Endodermal cell (in vitro differentiated cells): ENCODE measurements around the gene UMOD. TPM values are rescaled to one million over a fixed set of nuclear protein-coding genes. Genes with fewer than 3 reads are reported as not detected.
"Not testable (repeated sequence)": the region's sequence is repeated elsewhere in the genome, so short reads cannot be mapped to it uniquely, and the experiment has no call there.

Source experiments
- DNase-seq: peaks from one replicate; pipeline ENCODE4 v3.0.0-alpha.2; 2017
- H3K27ac ChIP-seq: 2 replicates; pipeline ENCODE4 v1.5.1; 2013; ENCODE audit warnings: mild to moderate bottlenecking, low read depth, low read length, moderate library complexity
- H3K27me3 ChIP-seq: 2 replicates; pipeline ENCODE4 v1.6.1; 2013; ENCODE audit warnings: mild to moderate bottlenecking, low read length, moderate library complexity; ENCODE audit not compliant: insufficient read depth, control insufficient read depth, poor library complexity, severe bottlenecking
- H3K36me3 ChIP-seq: 2 replicates; pipeline ENCODE4 v1.7.0; 2013; ENCODE audit warnings: mild to moderate bottlenecking, low read length, moderate library complexity; ENCODE audit not compliant: control insufficient read depth, insufficient read depth
- H3K4me1 ChIP-seq: one replicate; pipeline ENCODE4 v1.7.0; 2013; ENCODE audit warnings: low read length; ENCODE audit not compliant: control insufficient read depth, insufficient read depth
- H3K4me3 ChIP-seq: 2 replicates; pipeline ENCODE4 v1.5.1; 2013; ENCODE audit warnings: mild to moderate bottlenecking, low read length, moderate library complexity
- H3K9ac ChIP-seq: 2 replicates; pipeline ENCODE4 v1.6.1; 2013; ENCODE audit warnings: mild to moderate bottlenecking, low read length, moderate library complexity; ENCODE audit not compliant: poor library complexity, severe bottlenecking; ENCODE audit errors: extremely low read depth
- H3K9me3 ChIP-seq: 2 replicates; pipeline ENCODE4 v1.6.1; 2013; ENCODE audit warnings: mild to moderate bottlenecking, low read length, moderate library complexity; ENCODE audit not compliant: control insufficient read depth
- H3K27ac Mint-ChIP-seq: 2 replicates; pipeline ENCODE4 v1.8.0; 2020; ENCODE audit warnings: mixed read lengths
- H3K27me3 Mint-ChIP-seq: 2 replicates; pipeline ENCODE4 v1.8.0; 2021; ENCODE audit warnings: mild to moderate bottlenecking, mixed read lengths; ENCODE audit not compliant: insufficient read depth
- H3K36me3 Mint-ChIP-seq: 2 replicates; pipeline ENCODE4 v1.8.0; 2020; ENCODE audit warnings: low read depth, mixed read lengths
- H3K4me1 Mint-ChIP-seq: 2 replicates; pipeline ENCODE4 v1.8.0; 2020; ENCODE audit warnings: mixed read lengths
- H3K4me3 Mint-ChIP-seq: 2 replicates; pipeline ENCODE4 v1.8.0; 2020; ENCODE audit warnings: mild to moderate bottlenecking, moderate library complexity, mixed read lengths
- H3K9me3 Mint-ChIP-seq: 2 replicates; pipeline ENCODE4 v1.8.0; 2020; ENCODE audit warnings: mild to moderate bottlenecking, mixed read lengths
- WGBS, 2 experiments: methylation state at CpG; one replicate each; pipeline versions ENCODE4 v1.1.5 to v1.1.7; 2013; ENCODE audit warnings: missing lambda C conversion rate in 2 of 2, mixed read lengths in 1 of 2; ENCODE audit not compliant: insufficient coverage in 1 of 2, insufficient read length in 1 of 2; 5-methylcytosine and 5-hydroxymethylcytosine counted together
- total RNA-seq, 2 donors: library from RNA; stranded (reverse); fragmentation: NEBNext Ultra II Directional in 1 of 2; extraction: Animal tissue kit (Norgen Biotek cat#: 25700) in 1 of 2; gene quantifications; 2 replicates in 1 of 2; 3 replicates in 1 of 2; pipeline ENCODE4 v1.2.1, GENCODE V29; 2021
- TF ChIP-seq, protein P1 (sequence below): fragments of 200-600 bp; sonication (generic); conservative IDR thresholded peaks from 2 replicates; pipeline ENCODE4 v1.5.0; 2021; ENCODE audit warnings: antibody characterized with exemption, mild to moderate bottlenecking

Gene UMOD
- total RNA-seq, 2 donors from 2014 or later: not detected

DNA sequence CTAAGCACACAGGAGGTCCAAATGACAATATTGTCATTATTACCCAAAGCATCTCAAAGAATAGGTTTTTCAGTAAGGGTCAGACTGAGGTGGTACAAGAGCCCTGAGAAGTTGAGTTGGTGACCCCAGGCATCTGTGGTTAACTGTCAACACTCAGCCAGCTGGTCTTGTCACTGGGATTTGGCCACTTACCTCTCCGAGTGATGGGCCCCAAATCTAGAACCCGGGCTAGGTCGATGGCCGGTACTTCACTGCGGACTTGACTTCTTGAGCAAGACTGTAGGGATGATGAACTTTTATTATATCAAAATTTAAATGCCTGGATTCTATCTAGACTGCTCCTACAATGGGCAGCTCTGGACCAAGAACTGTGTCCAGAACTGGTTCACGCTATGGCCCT, 36.8 kb downstream of the UMOD start:
- no peak overlapping the region for H3K27ac Mint-ChIP-seq
- DNase-seq: no peak
- no peaks in the 10 kb centered on the region for H3K36me3 Mint-ChIP-seq
- no peaks in the 10 kb centered on the region for H3K27me3 ChIP-seq
- 92 to 100% methylated on average over 1 to 6 of the region's 6 CpGs for WGBS, 2 experiments
- no peak overlapping the region for H3K27ac ChIP-seq
- no peaks in the 10 kb centered on the region for H3K4me1 Mint-ChIP-seq
- no peak overlapping the region for H3K4me3 Mint-ChIP-seq
- H3K9me3 ChIP-seq: no peaks in the 10 kb centered on the region
- no peak overlapping the region for H3K4me3 ChIP-seq
- no peaks in the 10 kb centered on the region for H3K36me3 ChIP-seq
- TF ChIP-seq, protein P1, sequence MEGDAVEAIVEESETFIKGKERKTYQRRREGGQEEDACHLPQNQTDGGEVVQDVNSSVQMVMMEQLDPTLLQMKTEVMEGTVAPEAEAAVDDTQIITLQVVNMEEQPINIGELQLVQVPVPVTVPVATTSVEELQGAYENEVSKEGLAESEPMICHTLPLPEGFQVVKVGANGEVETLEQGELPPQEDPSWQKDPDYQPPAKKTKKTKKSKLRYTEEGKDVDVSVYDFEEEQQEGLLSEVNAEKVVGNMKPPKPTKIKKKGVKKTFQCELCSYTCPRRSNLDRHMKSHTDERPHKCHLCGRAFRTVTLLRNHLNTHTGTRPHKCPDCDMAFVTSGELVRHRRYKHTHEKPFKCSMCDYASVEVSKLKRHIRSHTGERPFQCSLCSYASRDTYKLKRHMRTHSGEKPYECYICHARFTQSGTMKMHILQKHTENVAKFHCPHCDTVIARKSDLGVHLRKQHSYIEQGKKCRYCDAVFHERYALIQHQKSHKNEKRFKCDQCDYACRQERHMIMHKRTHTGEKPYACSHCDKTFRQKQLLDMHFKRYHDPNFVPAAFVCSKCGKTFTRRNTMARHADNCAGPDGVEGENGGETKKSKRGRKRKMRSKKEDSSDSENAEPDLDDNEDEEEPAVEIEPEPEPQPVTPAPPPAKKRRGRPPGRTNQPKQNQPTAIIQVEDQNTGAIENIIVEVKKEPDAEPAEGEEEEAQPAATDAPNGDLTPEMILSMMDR: no peak
- no peak overlapping the region for H3K9ac ChIP-seq
- no peaks in the 10 kb centered on the region for H3K9me3 Mint-ChIP-seq
- H3K27me3 Mint-ChIP-seq: peaks cover 15% of the 10 kb centered on the region
- no peaks in the 10 kb centered on the region for H3K4me1 ChIP-seq

DNA sequence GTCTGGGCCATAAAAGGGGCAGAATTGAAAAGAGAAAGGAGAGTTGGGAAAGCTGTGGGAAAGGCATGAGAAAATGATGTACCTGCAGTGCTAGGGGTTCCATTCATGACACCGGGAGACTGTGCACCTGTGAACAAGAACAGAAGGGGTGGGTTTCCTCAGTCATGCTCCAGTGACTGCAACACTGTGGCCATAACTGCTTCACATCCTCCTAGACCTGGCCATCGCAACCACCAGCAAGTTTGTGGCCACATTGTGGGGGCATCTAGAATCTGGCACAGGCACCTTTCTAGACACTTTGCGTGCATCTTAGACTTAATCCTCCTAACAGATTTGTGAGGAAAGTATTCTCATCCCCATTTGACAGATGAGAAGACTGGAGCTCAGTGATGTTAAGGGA, 37.9 kb downstream of the UMOD start:
- Mint-ChIP-seq H3K36me3 (no peaks in the 10 kb centered on the region), H3K9me3 (no peaks in the 10 kb centered on the region), H3K27me3 (peaks cover 10% of the 10 kb centered on the region), H3K4me1 (no peaks in the 10 kb centered on the region), H3K27ac (no peak overlapping the region), H3K4me3 (no peak overlapping the region)
- TF ChIP-seq, protein P1: no peak
- DNase-seq: no peak
- WGBS, 2 experiments: 89 to 96% methylated on average over 3 of the region's 3 CpGs
- no peaks in the 10 kb centered on the region for H3K9me3 ChIP-seq
- no peaks in the 10 kb centered on the region for H3K27me3 ChIP-seq
- no peaks in the 10 kb centered on the region for H3K36me3 ChIP-seq
- no peak overlapping the region for H3K4me3 ChIP-seq
- H3K4me1 ChIP-seq: no peaks in the 10 kb centered on the region
- no peak overlapping the region for H3K27ac ChIP-seq
- no peak overlapping the region for H3K9ac ChIP-seq

DNA sequence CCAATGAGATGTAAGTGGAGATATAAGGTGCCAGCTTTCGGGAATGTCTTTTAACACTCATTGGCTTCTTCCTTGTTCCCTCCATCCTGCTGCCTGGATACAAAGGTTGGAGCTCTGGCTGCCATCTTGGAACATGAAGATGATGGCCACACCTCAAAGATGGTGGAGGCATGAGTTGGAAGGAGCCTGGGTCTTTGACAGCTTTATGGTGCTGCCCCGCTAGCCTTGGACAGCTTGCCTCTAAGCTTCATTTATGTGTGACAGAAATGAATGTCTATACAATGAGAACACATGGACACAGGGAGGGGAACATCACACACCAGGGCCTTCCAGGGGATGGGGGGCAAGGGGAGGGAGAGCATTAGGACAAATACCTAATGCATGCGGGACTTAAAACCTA, 38.8 kb downstream of the UMOD start:
- H3K36me3 Mint-ChIP-seq: no peaks in the 10 kb centered on the region
- TF ChIP-seq, protein P1: no peak
- H3K9me3 ChIP-seq: no peaks in the 10 kb centered on the region
- no peak overlapping the region for H3K4me3 ChIP-seq
- H3K27me3 ChIP-seq: no peaks in the 10 kb centered on the region
- no peaks in the 10 kb centered on the region for H3K4me1 Mint-ChIP-seq
- H3K4me1 ChIP-seq: no peaks in the 10 kb centered on the region
- no peak for DNase-seq
- H3K4me3 Mint-ChIP-seq: no peak overlapping the region
- H3K9ac ChIP-seq: no peak overlapping the region
- H3K27ac Mint-ChIP-seq: no peak overlapping the region
- H3K27ac ChIP-seq: no peak overlapping the region
- peaks cover 6% of the 10 kb centered on the region for H3K27me3 Mint-ChIP-seq
- no peaks in the 10 kb centered on the region for H3K36me3 ChIP-seq
- no peaks in the 10 kb centered on the region for H3K9me3 Mint-ChIP-seq
- 89 to 100% methylated on average over 1 to 2 of the region's 3 CpGs for WGBS, 2 experiments

DNA sequence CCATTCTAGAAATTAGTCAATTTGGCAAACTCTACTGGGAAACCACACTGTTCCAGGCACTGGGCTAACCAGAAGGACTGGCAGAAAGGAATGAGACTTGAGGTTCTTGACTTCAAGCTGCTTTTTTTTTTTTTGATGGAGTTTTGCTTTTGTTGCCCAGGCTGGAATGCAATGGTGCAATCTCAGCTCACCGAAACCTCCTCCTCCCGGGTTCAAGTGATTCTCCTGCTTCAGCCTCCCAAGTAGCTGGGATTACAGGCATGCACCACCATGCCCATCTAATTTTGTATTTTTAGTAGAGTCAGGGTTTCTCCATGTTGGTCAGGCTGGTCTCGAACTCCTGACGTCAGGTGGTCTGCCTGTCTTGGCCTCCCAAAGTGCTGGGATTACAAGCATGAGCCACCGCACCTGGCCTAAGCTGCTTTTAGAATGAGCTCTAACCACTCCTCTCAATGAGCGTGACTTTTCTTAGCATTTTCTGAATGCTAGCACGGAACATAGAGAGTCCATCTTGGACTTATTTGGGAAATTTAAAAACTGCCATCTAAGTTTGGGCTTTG, 39.9 kb downstream of the UMOD start:
- H3K27me3 ChIP-seq, H3K9me3 Mint-ChIP-seq, H3K4me3 ChIP-seq, H3K9me3 ChIP-seq, H3K36me3 ChIP-seq, H3K27ac ChIP-seq, H3K4me3 Mint-ChIP-seq, H3K9ac ChIP-seq, H3K27me3 Mint-ChIP-seq, H3K36me3 Mint-ChIP-seq, H3K4me1 ChIP-seq, H3K27ac Mint-ChIP-seq, DNase-seq, H3K4me1 Mint-ChIP-seq: not testable (repeated sequence)
- WGBS, 2 experiments: 89 to 98% methylated on average over 7 of the region's 7 CpGs
